ENCODE results near the gene MYL3. TPM values are rescaled to one million over a fixed set of nuclear protein-coding genes. Genes with fewer than 3 reads are reported as not detected.
A peak's percentile ranks its signal among the peaks of the same experiment; 100 is the strongest.

MYL3 gene
- total and polyA plus RNA-seq, 9 donors = 0.63 to 10.8 (median 4.2) TPM

DNA sequence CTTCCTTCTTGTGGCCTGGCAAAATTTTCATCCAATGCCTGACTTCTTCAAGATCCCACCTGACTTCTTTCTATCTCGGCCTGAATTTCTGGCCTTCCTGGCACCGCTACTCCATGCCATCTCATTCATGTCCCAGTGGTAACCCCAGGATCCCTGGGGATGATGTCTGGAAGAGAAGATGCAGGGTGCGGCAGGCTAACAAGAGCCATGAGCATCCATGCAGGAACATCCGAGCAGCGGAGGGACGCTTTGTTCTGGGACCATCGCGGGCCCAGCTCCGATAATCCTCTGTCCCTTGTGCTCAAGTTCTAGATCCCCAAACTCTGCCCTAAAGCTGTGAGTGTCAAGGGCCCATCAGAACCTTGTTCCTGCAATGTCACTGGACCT, 10.9 kb downstream of the MYL3 start:
- no peak overlapping the region for H3K4me3 ChIP-seq
- intact Hi-C loops (cut with DNase I) = loop anchor here in 1 of 4 donors (5.0 kb wide), 1 partner anchor 145 kb away; no protein-coding TSS in a partner anchor
- no peak for DNase-seq
- 95 to 99% (median 96%) methylated on average over 9 of the region's 9 CpGs for WGBS, 3 donors
- TF ChIP-seq CTCF (IDR thresholded peaks at IDR 0.05) = no peak
- TF ChIP-seq EP300 (IDR thresholded peaks at IDR 0.05) = no peak
- no peak for TF ChIP-seq POLR2A (IDR thresholded peaks at IDR 0.05)
- no peaks in the 10 kb centered on the region for H3K36me3 ChIP-seq
- H3K9me3 ChIP-seq = no peaks in the 10 kb centered on the region
- H3K27ac ChIP-seq = no peak overlapping the region
- H3K4me1 ChIP-seq (ENCODE audit: insufficient read depth) = peaks cover 10% of the 10 kb centered on the region
- no peaks in the 10 kb centered on the region for H3K27me3 ChIP-seq

DNA sequence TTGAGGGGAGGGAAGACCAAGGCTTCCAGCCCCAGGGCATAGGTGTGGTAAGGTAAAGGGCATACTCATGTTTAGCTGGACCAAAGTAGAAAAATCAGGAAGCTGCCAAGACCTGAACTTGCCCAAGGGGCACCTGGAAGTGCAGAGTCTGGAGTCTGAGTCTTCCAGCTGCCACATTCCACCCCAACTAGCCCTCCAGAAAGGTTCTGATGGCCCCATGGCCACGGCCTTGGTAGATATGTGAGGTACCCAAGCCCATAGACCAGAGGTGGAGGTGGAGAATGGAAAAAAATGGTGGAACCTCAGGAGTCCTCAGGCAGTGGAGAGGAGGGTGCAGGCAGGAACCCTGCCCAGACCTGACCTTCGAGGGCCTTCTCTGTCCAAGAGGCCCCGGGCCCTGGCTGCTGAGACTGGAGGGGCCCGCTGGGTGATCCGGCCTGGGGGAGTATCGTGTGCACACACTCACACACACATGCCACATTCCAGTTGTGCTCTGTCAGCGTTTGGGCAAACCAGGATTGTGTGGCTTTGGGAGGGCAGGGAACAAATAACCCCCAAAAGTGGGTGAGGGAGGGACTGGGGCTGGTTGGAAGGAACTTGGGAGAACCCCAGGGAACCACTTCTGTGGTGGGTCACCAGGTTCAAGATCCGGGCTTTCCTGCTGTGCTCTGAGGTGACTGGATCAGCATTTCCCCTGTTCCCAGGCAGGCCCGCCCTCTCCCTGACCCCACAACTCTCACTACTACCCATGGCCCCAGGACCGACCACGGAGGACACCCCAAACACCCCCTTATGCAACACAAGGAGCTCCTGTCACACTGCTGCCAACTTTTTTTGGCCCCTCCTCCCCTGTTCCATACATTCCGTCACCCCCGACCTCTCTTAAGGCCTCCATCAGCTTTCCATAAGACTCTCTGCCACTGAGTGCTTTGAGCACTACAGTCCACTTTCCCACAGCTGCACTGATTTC, 11.6 kb downstream of the MYL3 start:
- WGBS, 3 donors = 86 to 89% (median 87%) methylated on average over 13 of the region's 13 CpGs
- Histone ChIP-seq H3K4me1 (ENCODE audit: insufficient read depth) (peaks cover 10% of the 10 kb centered on the region), H3K36me3 (no peaks in the 10 kb centered on the region), H3K27me3 (no peaks in the 10 kb centered on the region), H3K27ac (no peak overlapping the region), H3K4me3 (no peak overlapping the region), H3K9me3 (no peaks in the 10 kb centered on the region)
- intact Hi-C loops (cut with DNase I) = loop anchor here in 1 of 4 donors (5.0 kb wide), 1 partner anchor 144 kb away; no protein-coding TSS in a partner anchor
- no peak for TF ChIP-seq POLR2A (IDR thresholded peaks at IDR 0.05)
- DNase-seq = peak in 1 of 5 donors; percentile 16

GRCh38 chr3:46850468-46850779, 12.8 kb downstream of the MYL3 start:
- peaks cover 15% of the 10 kb centered on the region for H3K4me1 ChIP-seq (ENCODE audit: insufficient read depth)
- no peak overlapping the region for H3K27ac ChIP-seq
- intact Hi-C loops (cut with DNase I) = loop anchor here in 1 of 4 donors (5.0 kb wide), 1 partner anchor 143 kb away; no protein-coding TSS in a partner anchor
- H3K4me3 ChIP-seq = no peak overlapping the region
- TF ChIP-seq CTCF (IDR thresholded peaks at IDR 0.05) = no peak
- no peak for TF ChIP-seq EP300 (IDR thresholded peaks at IDR 0.05)
- no peak for TF ChIP-seq POLR2A (IDR thresholded peaks at IDR 0.05)
- H3K36me3 ChIP-seq = no peaks in the 10 kb centered on the region
- no peaks in the 10 kb centered on the region for H3K27me3 ChIP-seq
- 74 to 100% (median 84%) methylated on average over 1 of the region's 1 CpG for WGBS, 3 donors
- no peak for DNase-seq
- no peaks in the 10 kb centered on the region for H3K9me3 ChIP-seq

GRCh38 chr3:46849686-46850467, 13.4 kb downstream of the MYL3 start:
- Histone ChIP-seq H3K4me3 (no peak overlapping the region), H3K36me3 (no peaks in the 10 kb centered on the region), H3K4me1 (ENCODE audit: insufficient read depth) (peaks cover 19% of the 10 kb centered on the region), H3K27ac (no peak overlapping the region), H3K27me3 (no peaks in the 10 kb centered on the region), H3K9me3 (no peaks in the 10 kb centered on the region)
- TF ChIP-seq EP300 (IDR thresholded peaks at IDR 0.05) = no peak
- TF ChIP-seq CTCF (IDR thresholded peaks at IDR 0.05) = no peak
- no peak for TF ChIP-seq POLR2A (IDR thresholded peaks at IDR 0.05)
- WGBS, 3 donors = 76 to 89% (median 87%) methylated on average over 7 of the region's 7 CpGs
- DNase-seq = no peak
- intact Hi-C loops (cut with DNase I) = loop anchor here in 2 of 4 donors (5.0 kb wide), 2 partner anchors 42 to 143 kb away; no protein-coding TSS in a partner anchor
